Sciatic nerve (tissue), 2 donors: Measurements from ENCODE around the gene GALNT15. TPM values are rescaled to one million over a fixed set of nuclear protein-coding genes. Genes with fewer than 3 reads are reported as not detected.

ENCODE experiments used
- ATAC-seq: fragments of 200-7000 bp; cut with Tn5 transposase; one replicate; pipeline ENCODE4 v1.9.1; 2020; ENCODE audit warnings: mild to moderate bottlenecking, moderate library complexity
- DNase-seq: peaks from one replicate; pipeline ENCODE4 v3.0.0-alpha.2; 2020; ENCODE audit warnings: low spot score
- intact Hi-C: fragments of 100-400 bp; cut with DNase I; formaldehyde crosslinking; loops from one replicate; pipeline ENCODE4 v1.14.2; 2022
- total RNA-seq: library from RNA; stranded (reverse); fragmentation: NEBNext Ultra II Directional; extraction: Animal tissue kit (Norgen Biotek cat#: 25700); gene quantifications from one replicate; pipeline ENCODE4 v1.2.1, GENCODE V29; 2021
- donor health status: DM: no; HTN: no; CAD: no.
- donor health status: DM: no; HTN: no; CAD: no.

GALNT15 gene
- total RNA-seq = 54.4 TPM

DNA sequence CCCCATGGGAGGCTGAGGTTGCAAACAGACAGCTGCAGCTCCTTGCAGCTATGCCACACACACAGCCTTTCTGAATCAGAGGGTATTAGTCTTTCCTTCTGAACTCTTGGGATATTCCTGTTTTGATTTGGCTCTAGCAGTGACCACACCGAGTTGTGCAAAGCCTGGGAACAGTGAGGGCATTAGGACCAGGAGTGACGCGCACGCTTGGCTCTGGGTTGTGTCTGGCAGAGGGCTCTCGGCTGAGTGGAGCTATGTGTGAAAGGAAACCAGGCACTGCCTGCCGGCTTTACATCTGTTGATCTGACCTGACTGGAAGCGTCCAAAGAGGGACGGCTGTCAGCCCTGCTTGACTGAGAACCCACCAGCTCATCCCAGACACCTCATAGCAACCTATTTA lies at the start of gene GALNT15:
Gene GALNT15, plus strand, starts transcription at position 292 of the 400 bp plus-strand sequence. CDS start 472 bp downstream, outside the sequence.
- intact Hi-C loops = no loop called here
- peak; percentile 91 for ATAC-seq
- DNase-seq = peak; percentile 90

DNA sequence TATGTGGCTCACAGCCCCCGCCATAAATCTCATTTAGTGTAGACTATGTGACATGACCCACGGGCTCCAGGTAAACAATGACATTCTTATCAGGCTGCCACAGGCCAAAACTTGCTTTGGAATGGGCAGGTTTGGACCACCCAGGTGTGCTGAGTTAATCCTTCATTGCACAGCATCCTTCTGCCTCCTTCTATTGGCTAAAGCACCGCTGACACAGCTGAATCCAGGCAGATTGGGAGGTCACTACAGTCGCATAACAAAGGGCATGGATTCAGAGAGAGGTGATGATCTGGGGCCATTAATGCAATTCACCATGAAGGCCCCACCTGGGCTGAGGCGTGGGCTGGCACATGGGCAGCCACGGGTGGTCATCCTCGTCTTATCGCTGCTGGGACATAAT lies 47.8 kb upstream of the GALNT15 start:
- ATAC-seq (no peak), DNase-seq (no peak)
- intact Hi-C loops = no loop called here

DNA sequence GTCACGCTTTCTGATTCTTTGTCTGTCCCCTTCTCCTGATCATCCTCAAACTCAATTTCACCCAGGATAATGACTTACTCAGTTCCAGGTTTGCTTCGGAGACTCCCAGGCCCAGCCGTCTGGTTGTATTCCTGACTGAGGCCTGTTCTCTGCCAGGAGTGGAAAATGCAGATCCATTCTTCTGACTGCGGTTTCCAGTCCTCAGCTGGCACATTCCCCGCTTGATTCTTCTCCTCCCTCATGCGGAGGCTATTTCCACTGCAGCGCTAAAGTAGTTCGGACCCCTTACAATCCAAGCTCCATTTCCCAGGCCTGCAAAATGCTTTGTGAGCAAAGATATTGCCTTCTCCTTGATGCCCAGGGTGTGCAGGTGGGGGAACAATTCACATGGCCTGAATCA lies 47.2 kb upstream of the GALNT15 start:
- intact Hi-C loops = no loop called here
- ATAC-seq = no peak
- DNase-seq = no peak

DNA sequence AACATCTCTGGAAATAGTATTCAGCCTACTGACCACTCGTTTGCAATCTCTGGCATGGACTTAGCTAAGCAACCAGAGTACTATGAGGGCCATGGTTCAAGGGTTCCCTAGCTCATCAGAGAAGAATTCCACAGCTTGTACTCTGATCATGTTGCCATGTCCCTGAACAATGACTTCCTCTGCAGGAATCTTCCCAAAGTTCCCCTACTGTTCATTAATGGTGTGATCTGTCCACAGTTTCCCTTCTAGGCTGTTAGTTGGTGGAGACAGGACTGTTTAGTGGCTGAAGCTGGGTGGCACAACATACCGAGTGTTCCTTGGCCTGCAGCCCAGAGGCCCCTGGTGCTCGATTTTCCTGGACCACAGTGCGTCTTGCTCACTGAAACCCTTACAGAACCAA lies 44.4 kb upstream of the GALNT15 start:
- intact Hi-C loops = no loop called here
- ATAC-seq (peak; percentile 58), DNase-seq (no peak)

- DNase-seq (no peak), ATAC-seq (no peak)
- intact Hi-C loops = no loop called here
These were observed 42.3 kb upstream of the GALNT15 start for GRCh38 chr3:16132190-16132589.

- peak; percentile 48 for ATAC-seq
- DNase-seq = no peak
- intact Hi-C loops = no loop called here
These were observed 41.6 kb upstream of the GALNT15 start for GRCh38 chr3:16132928-16133327.

- intact Hi-C loops = no loop called here
- DNase-seq (no peak), ATAC-seq (no peak)
These were observed 40.1 kb upstream of the GALNT15 start for GRCh38 chr3:16134173-16134928.

- ATAC-seq = peak; percentile 56
- intact Hi-C loops = no loop called here
- DNase-seq = no peak
These were observed 38.4 kb upstream of the GALNT15 start for GRCh38 chr3:16136055-16136454.

- intact Hi-C loops = no loop called here
- ATAC-seq = no peak
These were observed 37.4 kb upstream of the GALNT15 start for GRCh38 chr3:16137044-16137443.

DNA sequence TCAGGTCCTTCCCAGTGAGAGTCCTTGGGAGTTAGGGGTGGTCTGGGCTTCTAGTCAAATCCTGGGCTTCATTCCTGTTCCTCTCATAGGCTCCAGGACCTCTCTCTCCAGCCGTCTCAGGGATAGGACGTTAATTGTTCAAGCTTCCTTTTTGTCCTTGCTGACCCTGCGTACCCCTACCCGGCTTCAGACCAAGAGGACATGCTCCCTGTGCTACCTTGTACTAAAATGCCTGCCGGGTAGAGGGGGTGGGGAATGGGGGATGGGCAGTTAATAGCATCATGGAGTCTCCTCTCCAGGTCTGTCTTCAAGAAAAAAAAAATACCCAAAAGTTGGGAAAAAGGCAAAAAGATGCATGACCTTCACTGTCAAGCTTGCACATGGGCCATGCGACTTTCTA lies 36.5 kb upstream of the GALNT15 start:
- DNase-seq (no peak), ATAC-seq (no peak)
- intact Hi-C loops = no loop called here

More at GRCh38 chr3:16137044-16137443, 37.4 kb upstream of the GALNT15 start:
- no peak for DNase-seq

DNA sequence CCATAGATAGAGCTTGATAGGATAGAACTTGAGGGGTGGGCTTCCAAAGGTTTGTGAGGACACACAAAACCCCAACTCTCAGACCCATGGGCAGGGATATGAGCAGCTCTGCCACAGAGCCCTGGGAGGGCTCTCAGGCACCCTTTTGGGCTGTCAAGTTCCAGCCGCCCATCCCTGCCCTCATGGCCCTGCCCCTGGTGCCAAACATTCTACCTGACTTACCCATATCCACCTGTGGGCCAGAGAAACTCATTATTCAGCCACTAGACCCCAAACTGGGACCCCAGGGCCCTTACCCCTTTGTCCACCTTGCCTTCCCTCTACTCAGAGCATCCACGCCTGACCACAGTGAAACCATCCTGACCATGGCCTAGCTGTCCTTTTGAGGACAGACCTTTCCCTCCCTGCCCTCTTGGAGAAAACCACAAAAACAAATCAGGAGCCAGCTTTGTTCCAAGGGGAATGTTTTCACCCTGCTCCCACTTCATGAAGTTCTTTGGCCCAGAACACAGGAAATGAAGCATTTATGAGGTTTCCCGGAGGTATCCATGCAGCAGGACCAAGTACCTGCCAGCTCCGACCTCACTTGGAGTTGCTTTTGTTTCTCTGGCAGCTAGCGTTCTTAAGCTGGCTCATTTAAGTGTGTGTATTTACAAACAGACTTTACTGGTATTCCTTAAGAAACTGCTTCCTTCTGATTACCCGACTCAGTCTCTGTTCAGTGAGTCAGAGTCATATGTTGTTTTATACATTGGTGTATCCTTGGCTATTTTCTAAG lies 34.2 kb upstream of the GALNT15 start:
- intact Hi-C loops = no loop called here
- DNase-seq (no peak), ATAC-seq (peak; percentile 84)

- no peak for DNase-seq
- no peak for ATAC-seq
- intact Hi-C loops = no loop called here
These were observed 33.6 kb upstream of the GALNT15 start for GRCh38 chr3:16140894-16141285.

GRCh38 chr3:16142350-16143025 lies 32.0 kb upstream of the GALNT15 start:
- DNase-seq (no peak), ATAC-seq (no peak)
- intact Hi-C loops = no loop called here

GRCh38 chr3:16143861-16144447 lies 30.5 kb upstream of the GALNT15 start:
- intact Hi-C loops = no loop called here
- no peak for DNase-seq

GRCh38 chr3:16145176-16145575 lies 29.3 kb upstream of the GALNT15 start:
- ATAC-seq = no peak
- no peak for DNase-seq
- intact Hi-C loops = no loop called here

More at GRCh38 chr3:16143861-16144447, 30.5 kb upstream of the GALNT15 start:
- no peak for ATAC-seq

DNA sequence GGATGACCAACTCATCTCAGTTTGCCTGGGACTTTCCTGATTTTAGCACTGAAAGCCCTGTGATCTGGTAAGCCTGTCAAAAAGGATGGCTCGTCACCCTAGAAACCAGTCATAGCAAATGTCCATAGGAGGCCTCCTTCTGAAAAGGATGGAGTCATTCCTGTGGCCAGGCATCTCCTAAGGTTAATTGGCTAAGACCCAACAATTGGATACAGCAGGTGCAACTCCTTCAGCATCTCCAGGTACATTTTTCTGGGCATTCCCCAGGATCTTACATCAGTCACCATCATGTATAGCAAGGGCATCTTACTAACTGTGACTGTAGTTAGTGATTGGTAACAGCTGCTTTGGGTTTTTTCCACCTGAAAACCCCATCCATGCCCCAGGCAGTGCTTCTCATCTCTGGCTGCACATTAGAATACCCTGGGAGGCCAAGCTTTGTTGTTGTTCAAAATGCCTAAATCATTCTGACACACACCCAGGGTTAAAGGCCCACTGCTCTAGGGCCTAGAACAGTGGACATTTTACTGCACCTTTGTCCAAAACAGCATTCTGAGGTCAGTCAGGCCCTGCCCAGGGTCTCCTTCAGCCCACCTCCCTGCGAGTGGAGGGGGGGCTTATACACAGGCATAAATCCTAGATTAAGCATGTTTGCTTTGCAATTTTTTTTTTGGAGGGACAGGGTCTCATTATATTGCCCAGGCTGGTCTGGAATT lies 28.3 kb upstream of the GALNT15 start:
- ATAC-seq (no peak), DNase-seq (no peak)
- intact Hi-C loops = no loop called here

DNA sequence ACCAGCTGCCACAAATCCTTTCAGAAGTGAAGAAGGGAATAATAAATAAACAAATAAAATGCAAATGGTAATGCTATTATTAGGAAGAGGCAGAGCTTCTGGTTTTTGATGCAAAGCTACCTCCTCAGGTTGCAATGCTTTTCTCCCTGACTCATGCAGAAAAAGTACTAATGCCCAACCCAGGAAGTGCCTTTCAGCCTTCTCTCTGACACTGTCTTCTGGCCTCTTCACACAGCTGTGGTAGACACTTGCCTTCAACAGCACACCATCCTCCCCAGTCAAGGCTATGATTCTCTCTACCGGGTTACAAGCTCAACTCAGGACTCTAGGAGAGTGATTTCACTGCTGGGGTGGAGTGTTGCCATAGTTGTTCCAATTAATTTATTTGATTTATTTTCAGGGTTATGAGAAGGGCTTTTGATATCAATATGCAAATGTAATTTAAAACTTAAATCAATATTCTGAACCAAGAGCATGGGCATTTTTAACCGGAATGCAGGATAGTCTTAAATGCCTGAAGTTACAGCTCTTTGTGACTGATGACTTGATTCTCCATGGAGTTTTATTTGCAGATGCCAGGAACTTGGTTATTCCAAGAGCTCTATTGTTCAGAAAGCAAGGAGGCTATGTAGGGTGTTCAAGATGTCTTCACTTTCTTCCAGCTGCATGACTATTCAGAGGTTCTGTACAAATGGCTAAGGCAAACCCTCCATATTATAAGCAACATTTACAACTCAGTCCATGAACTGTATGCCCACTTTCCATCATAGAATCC lies 27.1 kb upstream of the GALNT15 start:
- intact Hi-C loops = no loop called here
- ATAC-seq = no peak
- no peak for DNase-seq

DNA sequence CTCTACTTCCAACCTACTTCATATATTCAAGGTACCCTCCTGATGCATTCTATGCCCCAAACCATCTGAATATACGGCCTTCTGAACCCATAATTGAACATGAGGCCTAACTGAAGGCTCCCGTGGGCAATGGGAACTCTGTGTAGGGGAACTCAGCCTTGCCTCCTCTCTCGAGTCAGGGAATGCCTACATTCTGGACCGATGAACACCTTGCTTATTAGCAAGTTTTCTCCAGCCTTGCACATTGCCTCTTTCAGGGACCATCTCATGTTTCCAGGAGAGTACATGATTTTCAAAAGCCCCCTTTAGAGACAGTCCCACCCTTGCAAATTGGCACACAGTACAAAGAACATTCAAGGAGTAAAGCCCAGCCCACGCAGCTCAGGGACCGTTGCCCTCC lies 26.3 kb upstream of the GALNT15 start:
- no peak for ATAC-seq
- intact Hi-C loops = no loop called here
- no peak for DNase-seq
